Occipital lobe (tissue), 2 donors: ENCODE results near the gene IFRD2. TPM values are rescaled to one million over a fixed set of nuclear protein-coding genes. Genes with fewer than 3 reads are reported as not detected.
"Not testable (repeated sequence)": the region's sequence is repeated elsewhere in the genome, so short reads cannot be mapped to it uniquely, and the experiment has no call there.

Experiments used
- DNase-seq: peaks from one replicate; lab custom pipeline; 2025; lab: John Stamatoyannopoulos, UW
- total RNA-seq: library from RNA; depleted of rRNA; stranded (reverse); fragments of >200 nt; gene quantifications from one replicate; pipeline ENCODE4 v1.2.3, GENCODE V29; 2014

IFRD2 gene
- total RNA-seq, 1 donor from 2014 or later: 15.1 TPM

GRCh38 chr3:50286322-50287227 is 5.7 kb downstream of the IFRD2 start:
- DNase-seq: no peak

- not testable (repeated sequence) for DNase-seq
Measured at GRCh38 chr3:50284121-50284520, 8.1 kb downstream of the IFRD2 start.

GRCh38 chr3:50279255-50280016 is 12.8 kb downstream of the IFRD2 start:
- DNase-seq: no peak

GRCh38 chr3:50278880-50279224 is 13.4 kb downstream of the IFRD2 start, which contains the start of gene LSMEM2:
TSS of gene LSMEM2 (plus strand) at chr3:50279087. CDS start at chr3:50279114, 27 bp downstream.
- no peak for DNase-seq

GRCh38 chr3:50278123-50278879 is 13.9 kb downstream of the IFRD2 start:
- DNase-seq: no peak

- no peak for DNase-seq
Measured at GRCh38 chr3:50276762-50277101, 15.5 kb downstream of the IFRD2 start.

- no peak for DNase-seq
Measured at GRCh38 chr3:50275996-50276761, 16.1 kb downstream of the IFRD2 start.

GRCh38 chr3:50275141-50275995 is 16.9 kb downstream of the IFRD2 start:
- DNase-seq: no peak

GRCh38 chr3:50274371-50275104 is 17.7 kb downstream of the IFRD2 start:
- DNase-seq: no peak

GRCh38 chr3:50273689-50274065 is 18.6 kb downstream of the IFRD2 start:
- DNase-seq: no peak

GRCh38 chr3:50272911-50273688 is 19.1 kb downstream of the IFRD2 start:
- peak; percentile 70 for DNase-seq

- not testable (repeated sequence) for DNase-seq
Measured at GRCh38 chr3:50272538-50272910, 19.7 kb downstream of the IFRD2 start.

- DNase-seq: no peak
Measured at GRCh38 chr3:50271314-50271936, 20.8 kb downstream of the IFRD2 start.

GRCh38 chr3:50270422-50271224 is 21.6 kb downstream of the IFRD2 start:
- no peak for DNase-seq

- no peak for DNase-seq
Measured at GRCh38 chr3:50269977-50270413, 22.2 kb downstream of the IFRD2 start.

GRCh38 chr3:50269460-50269859 is 22.8 kb downstream of the IFRD2 start:
- no peak for DNase-seq

GRCh38 chr3:50268703-50269451 is 23.4 kb downstream of the IFRD2 start, which contains the start of gene SEMA3B:
TSS of gene SEMA3B (plus strand) at chr3:50269147. CDS start at chr3:50269241, 94 bp downstream.
- no peak for DNase-seq
